Naive thymus-derived CD4-positive, alpha-beta T cell (primary cell): ENCODE data around the gene AXIN2. TPM values are rescaled to one million over a fixed set of nuclear protein-coding genes. Genes with fewer than 3 reads are reported as not detected.

Experiments used
- ATAC-seq: fragments of 150-1000 bp; cut with Tn5 transposase; 2 replicates; pipeline ENCODE4 v1.10.0; 2021; ENCODE audit warnings: mild to moderate bottlenecking, moderate library complexity
- CTCF ChIA-PET: fragments of 350-600 bp; sonication (Branson Sonifier 250); formaldehyde crosslinking; loops from one replicate; lab custom pipeline; 2021; ENCODE audit warnings: antibody characterized with exemption; lab: Charles Lee
- POLR2A ChIA-PET: fragments of 350-600 bp; sonication (Branson Sonifier 250); formaldehyde crosslinking; loops from one replicate; lab custom pipeline; 2021; ENCODE audit warnings: antibody characterized with exemption, inconsistent platforms; lab: Charles Lee
- DNase-seq, 9 donors: peaks; one replicate each; pipeline versions ENCODE4 v3.0.0 to v3.0.0-alpha.2; 2020 to 2022; ENCODE audit warnings: mixed read lengths in 1 of 9
- H3K27ac ChIP-seq: one replicate; pipeline ENCODE4 v1.7.0; 2013; ENCODE audit warnings: mild to moderate bottlenecking, low read depth, low read length, moderate library complexity
- H3K27me3 ChIP-seq, 2 donors: one replicate each; pipeline ENCODE4 v1.7.0; 2013; ENCODE audit warnings: low read length in 2 of 2, mild to moderate bottlenecking in 2 of 2, moderate library complexity in 2 of 2; ENCODE audit not compliant: control insufficient read depth in 2 of 2, insufficient read depth in 2 of 2
- H3K36me3 ChIP-seq, 3 experiments: 1 replicate in 2 of 3; 2 replicates in 1 of 3; pipeline ENCODE4 v1.7.0; 2013; ENCODE audit warnings: low read length in 3 of 3, mild to moderate bottlenecking in 3 of 3, moderate library complexity in 1 of 3; ENCODE audit not compliant: insufficient read depth in 3 of 3, control insufficient read depth in 2 of 3
- H3K4me1 ChIP-seq, 2 donors: one replicate each; pipeline ENCODE4 v1.7.0; 2013; ENCODE audit warnings: low read length in 2 of 2, mild to moderate bottlenecking in 2 of 2, moderate library complexity in 1 of 2; ENCODE audit not compliant: control insufficient read depth in 2 of 2, insufficient read depth in 2 of 2
- H3K4me3 ChIP-seq: 2 replicates; pipeline ENCODE4 v1.7.0; 2013; ENCODE audit warnings: mild to moderate bottlenecking, low read length
- H3K9me3 ChIP-seq, 3 experiments: 1 replicate in 2 of 3; 2 replicates in 1 of 3; pipeline ENCODE4 v1.7.0; 2013; ENCODE audit warnings: low read length in 3 of 3; ENCODE audit not compliant: control insufficient read depth in 2 of 3
- H3K27ac Mint-ChIP-seq, 9 donors: one replicate each; pipeline ENCODE4 v1.8.0; 2020 to 2022; ENCODE audit warnings: mixed read lengths in 9 of 9, mild to moderate bottlenecking in 8 of 9, moderate library complexity in 5 of 9, inconsistent platforms in 2 of 9
- H3K27me3 Mint-ChIP-seq, 5 donors: one replicate each; pipeline ENCODE4 v1.8.0; 2021 to 2022; ENCODE audit warnings: mixed read lengths in 5 of 5, mild to moderate bottlenecking in 1 of 5
- H3K36me3 Mint-ChIP-seq, 5 donors: one replicate each; pipeline ENCODE4 v1.8.0; 2020 to 2022; ENCODE audit warnings: mixed read lengths in 5 of 5, mild to moderate bottlenecking in 3 of 5, inconsistent platforms in 1 of 5
- H3K4me1 Mint-ChIP-seq, 7 donors: one replicate each; pipeline ENCODE4 v1.8.0; 2020 to 2022; ENCODE audit warnings: mixed read lengths in 7 of 7, mild to moderate bottlenecking in 3 of 7, inconsistent platforms in 1 of 7
- H3K4me3 Mint-ChIP-seq, 10 donors: one replicate each; pipeline ENCODE4 v1.8.0; 2020 to 2022; ENCODE audit warnings: mild to moderate bottlenecking in 10 of 10, mixed read lengths in 10 of 10, moderate library complexity in 6 of 10, inconsistent platforms in 2 of 10
- H3K9me3 Mint-ChIP-seq, 11 donors: one replicate each; pipeline ENCODE4 v1.8.0; 2020 to 2022; ENCODE audit warnings: mixed read lengths in 11 of 11, mild to moderate bottlenecking in 4 of 11, inconsistent platforms in 1 of 11, moderate library complexity in 1 of 11
- intact Hi-C, 2 donors: fragments of 100-400 bp; cut with micrococcal nuclease; formaldehyde crosslinking; loops; one replicate each; pipeline ENCODE4 v1.15.1; 2023
- polyA plus RNA-seq, 2 donors: library from polyadenylated mRNA; unstranded; fragments of 300-500 nt; fragmentation: Illumina TruSeq; gene quantifications; one replicate each; pipeline ENCODE4 v1.2.3, GENCODE V29; 2021
- total RNA-seq, 6 experiments: library from RNA in 5 of 6; stranded (reverse) in 5 of 6; gene quantifications; 1 replicate in 5 of 6; 2 replicates in 1 of 6; pipeline ENCODE4 v1.2.3 and lab custom pipeline; 2021 to 2026

Gene AXIN2
- total and polyA plus RNA-seq, 7 experiments from 2014 or later = 7.4 to 63.4 (median 21.7) TPM

DNA sequence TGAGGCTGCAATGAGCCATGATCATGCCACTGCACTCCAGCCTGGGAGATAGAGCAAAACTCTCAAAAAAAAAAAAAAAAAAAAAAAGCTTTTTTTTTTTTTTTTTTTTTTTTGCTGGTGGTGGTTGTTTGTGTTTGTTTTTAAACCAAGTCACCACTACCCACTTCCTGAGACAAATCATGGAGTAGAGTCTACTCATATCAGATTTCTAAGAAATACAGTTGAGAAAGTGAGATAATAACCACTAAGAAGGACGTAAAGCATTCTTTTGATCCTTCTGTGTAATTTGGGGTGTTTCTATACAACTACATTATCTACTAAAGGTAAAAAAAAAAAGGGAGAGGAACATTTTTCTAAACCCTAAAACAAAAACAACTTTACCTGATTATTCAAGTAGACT lies 38.0 kb downstream of the AXIN2 start:
- H3K9me3 Mint-ChIP-seq = peaks cover 0 to 3% (median 0%) of the 10 kb centered on the region in 11 donors
- Histone ChIP-seq H3K4me3 (no peak overlapping the region), H3K4me1 (peaks cover 24 to 28% of the 10 kb centered on the region in 2 donors), H3K27ac (peak overlapping the region; percentile 63), H3K9me3 (no peaks in the 10 kb centered on the region), H3K27me3 (no peaks in the 10 kb centered on the region), H3K36me3 (no peaks in the 10 kb centered on the region)
- POLR2A ChIA-PET = interaction anchor here (0.6 to 0.7 kb wide), 2 partner anchors 68 to 229 kb away, joined by 3 read pairs; no protein-coding TSS in a partner anchor
- peak overlapping the region; percentile 55 to 81 (median 68) for H3K4me3 Mint-ChIP-seq
- peaks cover 0 to 68% (median 0%) of the 10 kb centered on the region in 5 donors for H3K27me3 Mint-ChIP-seq
- peaks cover 0 to 13% (median 0%) of the 10 kb centered on the region in 5 donors for H3K36me3 Mint-ChIP-seq
- peaks cover 15 to 62% (median 47%) of the 10 kb centered on the region in 7 donors for H3K4me1 Mint-ChIP-seq
- peak overlapping the region; percentile 57 to 96 (median 92) for H3K27ac Mint-ChIP-seq
- intact Hi-C loops = loop anchor here (1.0 to 5.0 kb wide), 4 partner anchors 33 to 41 kb away; no protein-coding TSS in a partner anchor
- DNase-seq (peak in 7 of 9 donors; percentile 53 to 84 (median 73)), ATAC-seq (peak; percentile 95)
- CTCF ChIA-PET = interaction anchor here (0.6 kb wide), 1 partner anchor 1044 kb away, joined by 3 read pairs; no protein-coding TSS in a partner anchor

DNA sequence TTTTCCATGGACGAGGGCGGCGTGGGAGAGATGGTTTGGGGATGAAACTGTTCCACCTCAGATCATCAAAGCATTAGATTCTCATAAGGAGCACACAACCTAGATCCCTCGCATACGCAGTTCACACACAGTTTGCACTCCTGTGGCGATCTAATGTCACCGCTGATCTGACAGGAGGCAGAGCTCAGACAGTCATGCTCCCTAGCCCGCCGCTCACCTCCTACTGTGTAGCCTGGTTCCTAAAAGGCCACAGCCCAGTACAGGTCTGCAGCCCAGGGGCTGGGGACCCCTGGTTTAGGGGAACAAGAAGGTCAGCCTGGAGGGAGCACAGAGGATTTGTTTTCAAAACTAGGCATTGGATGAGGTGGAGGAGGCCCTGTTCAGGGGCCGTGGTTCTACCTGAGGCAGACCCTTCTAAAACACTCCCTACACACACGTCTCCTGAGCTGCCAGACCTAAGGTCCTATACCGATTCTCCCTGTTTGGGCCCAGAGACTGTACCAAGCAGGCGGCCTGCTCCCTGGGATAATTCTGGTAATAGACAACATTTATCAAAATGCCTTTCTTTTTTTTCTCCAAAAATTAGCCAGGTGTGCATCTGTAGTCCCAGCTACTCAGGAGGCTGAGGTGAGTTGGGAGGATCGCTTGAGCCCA lies 38.6 kb downstream of the AXIN2 start:
- H3K4me1 ChIP-seq = peaks cover 24 to 28% of the 10 kb centered on the region in 2 donors
- no peaks in the 10 kb centered on the region for H3K36me3 ChIP-seq
- H3K4me1 Mint-ChIP-seq = peaks cover 15 to 62% (median 47%) of the 10 kb centered on the region in 7 donors
- H3K4me3 Mint-ChIP-seq = peak overlapping the region; percentile 33 to 81 (median 68)
- CTCF ChIA-PET = interaction anchor here (0.6 kb wide), 2 partner anchors 8 to 1044 kb away, joined by 3 read pairs; no protein-coding TSS in a partner anchor
- H3K9me3 Mint-ChIP-seq = peaks cover 0 to 4% (median 0%) of the 10 kb centered on the region in 11 donors
- no peak overlapping the region for H3K4me3 ChIP-seq
- H3K27ac ChIP-seq = peak overlapping the region; percentile 27
- ATAC-seq = no peak
- POLR2A ChIA-PET = interaction anchor here (0.6 to 0.7 kb wide), 2 partner anchors 69 to 229 kb away, joined by 3 read pairs; no protein-coding TSS in a partner anchor
- H3K9me3 ChIP-seq = no peaks in the 10 kb centered on the region
- no peaks in the 10 kb centered on the region for H3K27me3 ChIP-seq
- H3K27ac Mint-ChIP-seq = peak overlapping the region; percentile 57 to 94 (median 92)
- intact Hi-C loops = loop anchor here (1.0 to 5.0 kb wide), 4 partner anchors 33 to 41 kb away; no protein-coding TSS in a partner anchor
- H3K27me3 Mint-ChIP-seq = peaks cover 0 to 72% (median 0%) of the 10 kb centered on the region in 5 donors
- peaks cover 0 to 13% (median 0%) of the 10 kb centered on the region in 5 donors for H3K36me3 Mint-ChIP-seq
- DNase-seq = peak in 3 of 9 donors; percentile 20 to 32 (median 26)

DNA sequence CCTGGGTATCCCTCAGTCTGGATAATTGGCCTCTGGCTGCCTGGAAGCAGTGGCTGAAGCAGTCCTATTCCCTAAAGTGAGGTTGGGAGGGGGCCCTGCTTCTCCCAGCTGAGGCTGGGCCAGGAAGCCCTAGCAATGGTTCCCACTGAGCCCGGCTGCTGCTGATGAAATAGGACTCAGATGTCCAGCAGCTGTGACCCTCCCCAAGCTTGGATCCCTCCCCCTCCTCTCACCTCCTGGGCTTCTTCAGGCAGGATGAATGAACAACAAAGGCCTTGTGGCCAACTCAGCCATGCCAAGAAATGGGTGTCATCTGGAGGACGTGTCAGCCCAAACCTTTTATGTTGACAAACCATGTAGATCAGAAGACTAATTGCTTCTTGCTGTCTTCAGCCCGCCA lies 42.0 kb downstream of the AXIN2 start:
- ATAC-seq = no peak
- Mint-ChIP-seq H3K36me3 (peaks cover 0 to 6% (median 0%) of the 10 kb centered on the region in 5 donors), H3K4me3 (no peak overlapping the region), H3K4me1 (peaks cover 14 to 60% (median 42%) of the 10 kb centered on the region in 7 donors), H3K9me3 (peaks cover 0 to 6% (median 0%) of the 10 kb centered on the region in 11 donors), H3K27me3 (peaks cover 0 to 69% (median 0%) of the 10 kb centered on the region in 5 donors), H3K27ac (peak overlapping the region in 3 of 9 donors; percentile 40 to 63 (median 62))
- intact Hi-C loops = no loop called here
- H3K36me3 ChIP-seq = no peaks in the 10 kb centered on the region
- no peak overlapping the region for H3K4me3 ChIP-seq
- no peaks in the 10 kb centered on the region for H3K27me3 ChIP-seq
- H3K4me1 ChIP-seq = peaks cover 16 to 26% of the 10 kb centered on the region in 2 donors
- H3K9me3 ChIP-seq = no peaks in the 10 kb centered on the region
- no peak for DNase-seq
- CTCF ChIA-PET = no interaction called here
- no peak overlapping the region for H3K27ac ChIP-seq
- POLR2A ChIA-PET = no interaction called here

DNA sequence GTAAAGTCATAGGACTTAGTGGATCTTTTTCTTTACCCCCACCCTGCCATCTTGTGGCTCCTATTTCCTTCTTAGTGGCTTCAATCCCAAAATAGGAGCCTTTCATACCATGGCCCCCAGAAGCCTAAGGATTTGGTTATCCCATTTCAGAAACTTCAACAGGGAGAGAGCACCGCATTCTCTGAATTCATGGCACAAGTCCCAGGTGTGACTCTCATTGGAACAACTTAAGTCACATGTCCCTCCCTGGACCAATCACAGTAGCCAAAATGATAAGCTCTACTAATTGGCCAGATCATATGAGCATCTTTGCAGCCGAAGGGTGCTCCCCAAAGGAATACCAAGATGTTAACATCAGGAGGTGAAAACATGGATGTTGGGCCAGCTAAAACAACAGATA lies 43.2 kb downstream of the AXIN2 start:
- DNase-seq = no peak
- Mint-ChIP-seq H3K27me3 (peaks cover 0 to 70% (median 0%) of the 10 kb centered on the region in 5 donors), H3K9me3 (peaks cover 0 to 6% (median 0%) of the 10 kb centered on the region in 11 donors), H3K36me3 (peaks cover 0 to 3% (median 0%) of the 10 kb centered on the region in 5 donors), H3K27ac (peak overlapping the region in 1 of 9 donors; percentile 63), H3K4me3 (no peak overlapping the region), H3K4me1 (peaks cover 9 to 48% (median 35%) of the 10 kb centered on the region in 7 donors)
- Histone ChIP-seq H3K9me3 (no peaks in the 10 kb centered on the region), H3K27me3 (no peaks in the 10 kb centered on the region), H3K4me1 (peaks cover 5 to 15% of the 10 kb centered on the region in 2 donors), H3K27ac (no peak overlapping the region), H3K36me3 (no peaks in the 10 kb centered on the region), H3K4me3 (no peak overlapping the region)
- ChIA-PET CTCF (no interaction called here), POLR2A (no interaction called here)
- intact Hi-C loops = no loop called here
- no peak for ATAC-seq

DNA sequence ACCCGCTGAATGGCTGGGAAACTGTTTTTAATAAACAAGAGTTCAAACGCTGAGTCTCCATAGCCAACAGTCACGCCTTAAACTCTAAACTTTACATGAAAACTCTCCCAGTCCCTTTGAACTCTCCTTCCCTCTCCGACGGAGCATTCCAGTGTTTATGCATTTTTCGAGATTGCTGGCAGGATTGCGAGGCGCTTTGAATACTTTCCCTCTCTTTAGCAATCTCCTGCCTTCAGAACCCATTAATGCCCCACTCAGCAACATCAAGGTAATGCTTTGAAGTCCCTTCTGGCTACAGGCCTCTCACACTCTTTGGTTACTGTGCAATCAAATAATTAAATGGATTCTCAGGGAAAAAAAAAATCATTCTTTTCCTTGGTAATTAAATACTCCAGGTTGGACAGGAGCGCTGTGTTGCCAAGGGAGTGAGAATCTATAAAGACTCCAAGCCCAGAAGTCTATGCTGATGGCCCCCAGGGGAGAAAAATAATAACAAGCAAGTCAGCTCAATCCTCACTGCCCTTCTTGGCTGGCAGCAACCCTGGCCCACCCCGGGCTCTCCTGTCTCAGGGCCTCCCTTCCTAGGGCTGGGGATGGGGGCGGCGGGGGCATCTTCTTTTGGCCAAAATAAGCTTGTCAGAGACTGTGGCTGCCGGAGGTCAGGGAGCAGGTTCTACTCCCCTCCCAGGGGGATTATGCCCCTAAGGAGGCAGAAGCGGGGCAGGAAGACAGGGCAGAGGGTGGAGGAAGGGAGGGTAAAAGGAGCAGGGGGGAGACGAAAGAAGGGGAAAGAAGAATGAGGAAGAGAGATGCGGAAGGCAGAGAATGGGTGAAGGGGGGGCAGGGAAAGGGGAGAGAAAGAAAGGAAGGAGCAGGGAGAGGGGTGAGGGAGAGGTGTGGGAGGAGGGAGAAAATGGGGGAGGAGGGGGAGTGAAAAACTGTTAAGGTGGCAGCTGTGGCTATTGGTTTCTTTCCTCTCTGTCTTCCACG lies 45.2 kb downstream of the AXIN2 start:
- peaks cover 0 to 28% (median 19%) of the 10 kb centered on the region in 7 donors for H3K4me1 Mint-ChIP-seq
- no peak overlapping the region for H3K4me3 Mint-ChIP-seq
- intact Hi-C loops = no loop called here
- no peak overlapping the region for H3K27ac ChIP-seq
- H3K36me3 ChIP-seq = no peaks in the 10 kb centered on the region
- H3K9me3 Mint-ChIP-seq = peaks cover 0 to 6% (median 0%) of the 10 kb centered on the region in 11 donors
- H3K36me3 Mint-ChIP-seq = peaks cover 0 to 3% (median 0%) of the 10 kb centered on the region in 5 donors
- H3K27ac Mint-ChIP-seq = peak overlapping the region in 1 of 9 donors; percentile 72
- no peaks in the 10 kb centered on the region for H3K27me3 ChIP-seq
- peaks cover 0 to 63% (median 0%) of the 10 kb centered on the region in 5 donors for H3K27me3 Mint-ChIP-seq
- no peaks in the 10 kb centered on the region for H3K9me3 ChIP-seq
- no peak overlapping the region for H3K4me3 ChIP-seq
- ATAC-seq (no peak), DNase-seq (no peak)
- POLR2A ChIA-PET = no interaction called here
- H3K4me1 ChIP-seq = no peaks in the 10 kb centered on the region
- CTCF ChIA-PET = no interaction called here

DNA sequence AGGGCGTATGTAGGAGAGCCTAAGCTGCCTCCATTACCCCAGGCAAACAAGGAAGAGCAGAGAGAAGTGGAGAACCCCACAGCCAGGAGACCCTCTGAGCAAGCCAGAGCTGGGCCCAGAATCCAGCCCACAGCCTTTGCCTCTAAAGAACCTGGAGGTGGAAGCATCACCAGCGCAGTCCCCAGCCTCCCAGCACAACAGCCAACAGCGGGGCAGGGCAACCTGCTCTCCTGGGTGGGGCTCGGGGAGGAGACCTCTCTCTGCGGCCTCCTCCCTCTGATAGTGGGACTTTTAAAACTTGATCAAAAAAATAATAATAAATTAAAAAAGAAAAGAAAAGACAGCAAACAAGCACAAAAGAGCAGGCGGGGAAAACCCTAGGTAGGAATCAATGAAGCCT lies 45.9 kb downstream of the AXIN2 start:
- no peak overlapping the region for H3K4me3 ChIP-seq
- no peak overlapping the region for H3K4me3 Mint-ChIP-seq
- ATAC-seq (no peak), DNase-seq (no peak)
- no peaks in the 10 kb centered on the region for H3K36me3 ChIP-seq
- H3K27me3 ChIP-seq = no peaks in the 10 kb centered on the region
- no peak overlapping the region for H3K27ac ChIP-seq
- ChIA-PET CTCF (no interaction called here), POLR2A (no interaction called here)
- no peak overlapping the region for H3K27ac Mint-ChIP-seq
- intact Hi-C loops = no loop called here
- H3K27me3 Mint-ChIP-seq = peaks cover 0 to 60% (median 0%) of the 10 kb centered on the region in 5 donors
- no peaks in the 10 kb centered on the region for H3K4me1 ChIP-seq
- peaks cover 0 to 6% (median 0%) of the 10 kb centered on the region in 11 donors for H3K9me3 Mint-ChIP-seq
- peaks cover 0 to 20% (median 12%) of the 10 kb centered on the region in 7 donors for H3K4me1 Mint-ChIP-seq
- no peaks in the 10 kb centered on the region for H3K9me3 ChIP-seq
- peaks cover 0 to 3% (median 1%) of the 10 kb centered on the region in 5 donors for H3K36me3 Mint-ChIP-seq
